Mucosa of descending colon (tissue), 3 donors: Measurements from ENCODE around the gene AKT3. TPM values are rescaled to one million over a fixed set of nuclear protein-coding genes. Genes with fewer than 3 reads are reported as not detected.
"Not testable (repeated sequence)": the region's sequence is repeated elsewhere in the genome, so short reads cannot be mapped to it uniquely, and the experiment has no call there.

Experiments
- ATAC-seq: fragments of 200-7000 bp; cut with Tn5 transposase; one replicate; pipeline ENCODE4 v1.9.1; 2020; ENCODE audit warnings: mild to moderate bottlenecking, moderate library complexity
- DNase-seq, 3 donors: peaks; one replicate each; pipeline ENCODE4 v3.0.0-alpha.2; 2020
- H3K36me3 ChIP-seq: fragments of 200-600 bp; one replicate; pipeline ENCODE4 v1.8.0; 2021; ENCODE audit warnings: low read depth, mild to moderate bottlenecking
- H3K4me1 ChIP-seq: fragments of 200-600 bp; one replicate; pipeline ENCODE4 v1.8.0; 2021; ENCODE audit warnings: low read depth, mild to moderate bottlenecking
- H3K4me3 ChIP-seq: fragments of 200-600 bp; one replicate; pipeline ENCODE4 v1.8.0; 2021; ENCODE audit warnings: mild to moderate bottlenecking
- H3K9me3 ChIP-seq: fragments of 200-600 bp; one replicate; pipeline ENCODE4 v1.8.0; 2021; ENCODE audit warnings: mild to moderate bottlenecking
- CTCF ChIP-seq: fragments of 200-600 bp; IDR thresholded peaks from one replicate; pipeline ENCODE4 v1.8.0; 2022; ENCODE audit warnings: antibody characterized with exemption, mild to moderate bottlenecking
- intact Hi-C, 2 donors: fragments of 100-400 bp; cut with DNase I in 1 of 2; cut with micrococcal nuclease in 1 of 2; formaldehyde crosslinking; loops; one replicate each; pipeline versions ENCODE4 v1.11.0 to v1.11.1; 2022; cut with DNase I, micrococcal nuclease
- total RNA-seq, 3 donors: library from RNA; stranded (reverse); fragmentation: NEBNext Ultra II Directional in 2 of 3; extraction: Animal tissue kit (Norgen Biotek cat#: 25700) in 2 of 3; gene quantifications; one replicate each; pipeline versions ENCODE4 v1.2.1 to v1.2.4, GENCODE V29; 2021 to 2023
- donor health status: DM: no; HTN: no; CAD: no; lungs with moderate emphysema.
- donor health status: DM: no; HTN: no; CAD: no.
- donor health status: DM: no; HTN: yes; CAD: no.

The AKT3 gene
- total RNA-seq, 3 donors from 2014 or later, result 8.2 to 119 (median 12.6) TPM

- Histone ChIP-seq H3K9me3 (no peaks in the 10 kb centered on the region), H3K4me1 (no peaks in the 10 kb centered on the region), H3K4me3 (no peak overlapping the region), H3K36me3 (no peaks in the 10 kb centered on the region)
- DNase-seq (no peak), ATAC-seq (no peak)
- intact Hi-C loops, result no loop called here
- no peak for TF ChIP-seq CTCF
Observed at GRCh38 chr1:243667591-243667990, 182.5 kb downstream of the AKT3 start.

- intact Hi-C loops, result no loop called here
- ATAC-seq (no peak), DNase-seq (no peak)
- no peaks in the 10 kb centered on the region for H3K9me3 ChIP-seq
- H3K4me1 ChIP-seq, result no peaks in the 10 kb centered on the region
- H3K4me3 ChIP-seq, result no peak overlapping the region
- TF ChIP-seq CTCF, result no peak
- H3K36me3 ChIP-seq, result no peaks in the 10 kb centered on the region
Observed at GRCh38 chr1:243667133-243667532, 182.9 kb downstream of the AKT3 start.

GRCh38 chr1:243663651-243664050 is 186.4 kb downstream of the AKT3 start:
- no peaks in the 10 kb centered on the region for H3K36me3 ChIP-seq
- DNase-seq (no peak), ATAC-seq (no peak)
- intact Hi-C loops, result no loop called here
- no peaks in the 10 kb centered on the region for H3K9me3 ChIP-seq
- no peak overlapping the region for H3K4me3 ChIP-seq
- H3K4me1 ChIP-seq, result no peaks in the 10 kb centered on the region
- TF ChIP-seq CTCF, result no peak

- intact Hi-C loops, H3K4me3 ChIP-seq, DNase-seq, H3K36me3 ChIP-seq, H3K4me1 ChIP-seq, ATAC-seq, H3K9me3 ChIP-seq: not testable (repeated sequence)
Observed at GRCh38 chr1:243662169-243662568, 187.9 kb downstream of the AKT3 start.

- DNase-seq (no peak), ATAC-seq (no peak)
- no peaks in the 10 kb centered on the region for H3K4me1 ChIP-seq
- no peaks in the 10 kb centered on the region for H3K9me3 ChIP-seq
- TF ChIP-seq CTCF, result no peak
- H3K4me3 ChIP-seq, result no peak overlapping the region
- no peaks in the 10 kb centered on the region for H3K36me3 ChIP-seq
- intact Hi-C loops, result no loop called here
Observed at GRCh38 chr1:243658594-243659105, 191.4 kb downstream of the AKT3 start.

- TF ChIP-seq CTCF, result no peak
- H3K9me3 ChIP-seq, result no peaks in the 10 kb centered on the region
- no peak for ATAC-seq
- DNase-seq, result no peak
- intact Hi-C loops, result no loop called here
- H3K4me1 ChIP-seq, result no peaks in the 10 kb centered on the region
- H3K4me3 ChIP-seq, result no peak overlapping the region
- no peaks in the 10 kb centered on the region for H3K36me3 ChIP-seq
Observed at GRCh38 chr1:243657793-243658192, 192.2 kb downstream of the AKT3 start.

- H3K4me3 ChIP-seq, DNase-seq, intact Hi-C loops, ATAC-seq, H3K36me3 ChIP-seq, H3K9me3 ChIP-seq, H3K4me1 ChIP-seq: not testable (repeated sequence)
Observed at GRCh38 chr1:243649530-243649929, 200.5 kb downstream of the AKT3 start.
